Testis (tissue), 2 donors: Measurements from ENCODE around the gene PRCC.

Experiments used
- POLR2A ChIP-seq: fragments of 450-650 bp; IDR thresholded peaks from one replicate; pipeline ENCODE4 v1.6.1; 2017; ENCODE audit warnings: antibody characterized with exemption, mild to moderate bottlenecking, moderate library complexity
- TF ChIP-seq, protein P1 (sequence below), 3 experiments: fragments of 450-650 bp in 2 of 3; fragments of 200-600 bp in 1 of 3; sonication (generic) in 1 of 3; IDR thresholded peaks; one replicate each; pipeline ENCODE4 v1.5.1; 2016 to 2019; ENCODE audit warnings: antibody characterized with exemption in 3 of 3, mild to moderate bottlenecking in 2 of 3, moderate library complexity in 1 of 3

DNA sequence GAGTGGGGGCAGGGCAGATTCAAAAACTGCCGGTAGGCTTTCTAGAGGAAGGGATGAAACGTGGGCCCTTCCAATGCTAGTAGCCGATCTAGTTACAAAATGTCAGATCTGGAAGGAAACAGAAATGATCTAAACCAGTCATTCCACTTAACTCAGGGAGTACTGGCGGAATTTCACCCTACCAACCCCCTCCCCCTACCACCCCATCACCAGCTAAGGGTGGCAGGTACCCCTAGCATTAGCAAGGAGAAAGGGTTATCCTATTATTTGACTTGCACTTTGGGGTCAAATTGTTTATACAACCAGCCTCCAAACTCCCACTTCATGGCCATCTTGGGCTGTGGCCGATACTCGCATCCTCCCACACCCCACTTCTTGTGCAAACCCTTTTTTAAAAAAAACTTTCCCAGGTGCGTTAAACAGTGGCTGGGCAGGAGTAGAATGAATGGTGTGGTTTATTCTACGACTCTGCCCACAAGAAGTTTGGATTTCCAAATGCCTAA, 25.8 kb upstream of the PRCC start:
- no peak for TF ChIP-seq POLR2A
- TF ChIP-seq, protein P1, sequence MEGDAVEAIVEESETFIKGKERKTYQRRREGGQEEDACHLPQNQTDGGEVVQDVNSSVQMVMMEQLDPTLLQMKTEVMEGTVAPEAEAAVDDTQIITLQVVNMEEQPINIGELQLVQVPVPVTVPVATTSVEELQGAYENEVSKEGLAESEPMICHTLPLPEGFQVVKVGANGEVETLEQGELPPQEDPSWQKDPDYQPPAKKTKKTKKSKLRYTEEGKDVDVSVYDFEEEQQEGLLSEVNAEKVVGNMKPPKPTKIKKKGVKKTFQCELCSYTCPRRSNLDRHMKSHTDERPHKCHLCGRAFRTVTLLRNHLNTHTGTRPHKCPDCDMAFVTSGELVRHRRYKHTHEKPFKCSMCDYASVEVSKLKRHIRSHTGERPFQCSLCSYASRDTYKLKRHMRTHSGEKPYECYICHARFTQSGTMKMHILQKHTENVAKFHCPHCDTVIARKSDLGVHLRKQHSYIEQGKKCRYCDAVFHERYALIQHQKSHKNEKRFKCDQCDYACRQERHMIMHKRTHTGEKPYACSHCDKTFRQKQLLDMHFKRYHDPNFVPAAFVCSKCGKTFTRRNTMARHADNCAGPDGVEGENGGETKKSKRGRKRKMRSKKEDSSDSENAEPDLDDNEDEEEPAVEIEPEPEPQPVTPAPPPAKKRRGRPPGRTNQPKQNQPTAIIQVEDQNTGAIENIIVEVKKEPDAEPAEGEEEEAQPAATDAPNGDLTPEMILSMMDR (IDR thresholded peaks at IDR 0.05): no peak
